Activated CD4-positive, alpha-beta T cell treated with anti-CD3 and anti-CD28 coated beads, Interleukin-2, amount 50 U/mL, for 24 hours (primary cell): Measurements from ENCODE around the gene ACTR1A.
"Not testable (repeated sequence)": the region's sequence is repeated elsewhere in the genome, so short reads cannot be mapped to it uniquely, and the experiment has no call there.

Source experiments
- DNase-seq, 2 donors: peaks; one replicate each; pipeline ENCODE4 v3.0.0-alpha.2; 2020; ENCODE audit warnings: low read depth in 1 of 2, low spot score in 1 of 2

The ACTR1A gene

GRCh38 chr10:102455893-102456471 is 46.5 kb downstream of the ACTR1A start:
- no peak for DNase-seq

- DNase-seq: not testable (repeated sequence)
Measured at GRCh38 chr10:102454662-102455487, 47.6 kb downstream of the ACTR1A start.

- no peak for DNase-seq
Measured at GRCh38 chr10:102453502-102453901, 49.0 kb downstream of the ACTR1A start.

- DNase-seq: peak in 1 of 2 donors; percentile 68
Measured at GRCh38 chr10:102452672-102453340, 49.7 kb downstream of the ACTR1A start.

GRCh38 chr10:102451105-102451969 is 51.2 kb downstream of the ACTR1A start, which contains the start of gene C10orf95:
Gene C10orf95, minus strand, starts transcription at chr10:102451543. Its CDS starts 450 bp downstream, at chr10:102451093.
- no peak for DNase-seq

- peak; percentile 65 to 68 for DNase-seq
Measured at GRCh38 chr10:102450374-102451104, 52.0 kb downstream of the ACTR1A start.

- no peak for DNase-seq
Measured at GRCh38 chr10:102450124-102450373, 52.5 kb downstream of the ACTR1A start.

GRCh38 chr10:102449321-102450123 is 53.0 kb downstream of the ACTR1A start:
- peak; percentile 57 to 81 for DNase-seq

- no peak for DNase-seq
Measured at GRCh38 chr10:102444851-102445250, 57.7 kb downstream of the ACTR1A start.

- no peak for DNase-seq
Measured at GRCh38 chr10:102438374-102438773, 64.1 kb downstream of the ACTR1A start.

GRCh38 chr10:102437515-102437914 is 65.0 kb downstream of the ACTR1A start:
- DNase-seq: no peak

GRCh38 chr10:102436312-102436711 is 66.2 kb downstream of the ACTR1A start:
- DNase-seq: no peak

GRCh38 chr10:102435529-102436233 is 66.8 kb downstream of the ACTR1A start:
- DNase-seq: no peak

- no peak for DNase-seq
Measured at GRCh38 chr10:102435133-102435497, 67.4 kb downstream of the ACTR1A start.

- no peak for DNase-seq
Measured at GRCh38 chr10:102434394-102435132, 67.9 kb downstream of the ACTR1A start.

GRCh38 chr10:102433619-102434046 is 68.9 kb downstream of the ACTR1A start:
- no peak for DNase-seq

GRCh38 chr10:102432162-102432950 is 70.2 kb downstream of the ACTR1A start, which contains the start of gene CUEDC2:
Gene CUEDC2, minus strand, starts transcription at chr10:102432574. Its CDS starts 7,386 bp downstream, at chr10:102425188.
- peak; percentile 93 to 97 for DNase-seq
